ENCODE measurements around the gene BBS1.

BBS1 gene

DNA sequence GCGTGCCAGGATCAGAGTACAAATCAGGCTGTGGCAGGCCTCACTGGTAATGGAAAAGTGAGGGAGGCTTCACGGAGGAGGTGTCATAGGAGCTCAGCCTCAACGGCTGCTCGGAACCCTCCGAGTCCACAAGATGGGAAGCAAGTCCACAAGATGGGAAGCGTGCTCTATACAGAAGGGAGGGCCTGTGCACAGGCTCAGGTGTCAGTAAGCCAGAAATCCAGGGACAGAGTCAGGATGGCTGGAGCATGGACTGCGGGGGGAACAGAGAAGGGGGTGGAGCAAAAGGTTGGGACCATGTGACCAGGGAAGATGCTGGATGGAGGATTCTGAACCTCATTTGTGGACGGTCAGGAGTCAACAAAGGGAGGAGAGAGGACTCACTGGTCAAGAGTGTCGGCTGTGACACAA, 33.6 kb upstream of the BBS1 start:
- Histone ChIP-seq H3K27me3 (ENCODE audit: control insufficient read depth, insufficient read depth, low read length) (no peaks in the 10 kb centered on the region), H2AFZ (no peak overlapping the region), H3K36me3 (ENCODE audit: control insufficient read depth, insufficient read depth, low read length) (no peaks in the 10 kb centered on the region), H3K4me3 (ENCODE audit: low read depth, low read length) (no peak overlapping the region), H3K9ac (no peak overlapping the region), H3K4me2 (ENCODE audit: low read length) (no peak overlapping the region), H3K4me1 (no peaks in the 10 kb centered on the region), H3K79me2 (no peaks in the 10 kb centered on the region), H3K9me3 (ENCODE audit: control insufficient read depth, low read length) (no peaks in the 10 kb centered on the region), H3K27ac (no peak overlapping the region)
- TF ChIP-seq, protein P1, sequence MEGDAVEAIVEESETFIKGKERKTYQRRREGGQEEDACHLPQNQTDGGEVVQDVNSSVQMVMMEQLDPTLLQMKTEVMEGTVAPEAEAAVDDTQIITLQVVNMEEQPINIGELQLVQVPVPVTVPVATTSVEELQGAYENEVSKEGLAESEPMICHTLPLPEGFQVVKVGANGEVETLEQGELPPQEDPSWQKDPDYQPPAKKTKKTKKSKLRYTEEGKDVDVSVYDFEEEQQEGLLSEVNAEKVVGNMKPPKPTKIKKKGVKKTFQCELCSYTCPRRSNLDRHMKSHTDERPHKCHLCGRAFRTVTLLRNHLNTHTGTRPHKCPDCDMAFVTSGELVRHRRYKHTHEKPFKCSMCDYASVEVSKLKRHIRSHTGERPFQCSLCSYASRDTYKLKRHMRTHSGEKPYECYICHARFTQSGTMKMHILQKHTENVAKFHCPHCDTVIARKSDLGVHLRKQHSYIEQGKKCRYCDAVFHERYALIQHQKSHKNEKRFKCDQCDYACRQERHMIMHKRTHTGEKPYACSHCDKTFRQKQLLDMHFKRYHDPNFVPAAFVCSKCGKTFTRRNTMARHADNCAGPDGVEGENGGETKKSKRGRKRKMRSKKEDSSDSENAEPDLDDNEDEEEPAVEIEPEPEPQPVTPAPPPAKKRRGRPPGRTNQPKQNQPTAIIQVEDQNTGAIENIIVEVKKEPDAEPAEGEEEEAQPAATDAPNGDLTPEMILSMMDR (IDR thresholded peaks at IDR 0.05), result no peak

DNA sequence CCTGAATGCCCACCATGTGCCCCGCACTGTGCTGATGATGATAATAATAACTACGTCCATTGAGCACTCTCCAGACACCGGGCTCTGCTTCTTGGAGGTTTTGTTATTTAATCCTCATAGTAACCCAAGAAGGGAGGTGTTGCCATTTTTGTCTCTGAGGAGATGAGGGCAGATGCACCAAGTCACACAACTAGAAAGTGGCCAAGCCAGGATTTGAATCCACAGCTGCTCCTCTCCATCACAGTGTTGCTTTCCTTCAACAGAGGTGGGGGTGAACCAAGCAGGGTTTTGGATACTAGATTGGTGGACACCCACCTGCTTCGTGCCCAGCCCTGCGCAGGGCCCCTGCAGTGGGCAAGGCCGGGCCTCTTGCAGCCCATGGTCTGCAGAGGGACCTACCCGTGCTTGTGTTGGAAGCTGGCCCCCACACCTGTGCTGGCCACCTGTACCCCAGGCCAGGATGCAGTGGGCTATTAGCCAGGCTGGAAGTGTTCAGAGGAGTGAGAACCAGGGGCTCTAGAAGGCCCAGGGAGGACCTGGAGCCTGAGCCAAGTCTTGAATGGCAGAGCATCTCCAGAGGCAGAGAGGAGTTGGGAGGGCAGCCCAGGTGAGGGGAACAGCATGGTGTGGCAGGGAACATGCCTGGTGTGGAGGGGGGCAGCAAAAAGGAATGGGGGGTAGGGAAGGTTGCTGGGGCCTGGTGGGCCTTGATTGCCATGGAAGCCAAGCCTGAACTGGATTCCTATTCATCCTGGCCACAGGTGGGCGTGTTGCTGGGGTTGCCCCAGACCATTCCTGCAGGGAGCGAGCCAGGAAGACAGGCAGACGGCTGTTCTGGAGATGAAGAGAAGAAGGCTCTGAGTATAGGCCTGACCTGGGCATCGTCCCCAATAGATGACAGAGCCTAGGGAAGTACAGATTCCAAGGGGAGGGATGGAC, 32.9 kb upstream of the BBS1 start:
- Histone ChIP-seq H3K9me3 (ENCODE audit: control insufficient read depth, low read length) (no peaks in the 10 kb centered on the region), H3K4me3 (ENCODE audit: low read depth, low read length) (no peak overlapping the region), H3K4me1 (no peaks in the 10 kb centered on the region), H3K27ac (no peak overlapping the region), H3K79me2 (no peaks in the 10 kb centered on the region), H3K27me3 (ENCODE audit: control insufficient read depth, insufficient read depth, low read length) (no peaks in the 10 kb centered on the region), H3K36me3 (ENCODE audit: control insufficient read depth, insufficient read depth, low read length) (no peaks in the 10 kb centered on the region), H3K9ac (no peak overlapping the region), H3K4me2 (ENCODE audit: low read length) (no peak overlapping the region), H2AFZ (no peak overlapping the region)
- TF ChIP-seq, protein P1 (IDR thresholded peaks at IDR 0.05), result no peak

DNA sequence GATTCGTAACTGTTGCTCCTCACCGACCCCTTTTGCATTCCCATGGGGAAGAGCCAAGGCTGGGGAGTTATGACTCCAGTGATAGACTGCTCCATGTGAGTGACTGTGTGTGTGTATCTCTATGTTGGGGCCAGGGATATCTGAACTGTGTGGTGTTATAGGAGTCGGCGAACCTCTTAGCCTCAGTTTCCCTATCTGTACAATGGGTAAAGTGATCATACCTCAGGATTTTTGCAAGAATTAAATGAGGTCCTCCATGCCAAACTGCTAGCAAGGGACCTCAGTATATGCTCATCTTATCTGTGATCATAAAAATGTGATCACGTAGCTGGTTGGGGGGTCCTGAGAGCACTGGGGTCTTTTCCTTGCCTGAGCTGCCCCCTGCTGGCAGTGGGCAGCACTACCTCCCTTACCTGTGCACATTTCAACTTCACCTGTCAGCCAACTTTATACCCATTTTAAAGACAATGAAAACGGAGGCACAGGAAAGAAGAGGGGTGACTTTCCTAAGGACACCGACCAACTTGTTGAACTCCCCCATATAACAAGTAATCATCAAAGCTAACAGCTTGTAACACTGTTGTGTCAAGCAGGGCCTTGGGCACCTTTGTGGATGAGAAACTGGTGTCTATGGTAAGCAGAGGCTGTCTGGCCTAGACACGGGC, 31.6 kb upstream of the BBS1 start:
- no peaks in the 10 kb centered on the region for H3K79me2 ChIP-seq
- H3K4me2 ChIP-seq (ENCODE audit: low read length), result peak overlapping the region; percentile 88
- no peaks in the 10 kb centered on the region for H3K36me3 ChIP-seq (ENCODE audit: control insufficient read depth, insufficient read depth, low read length)
- H3K4me3 ChIP-seq (ENCODE audit: low read depth, low read length), result peak overlapping the region; percentile 80
- TF ChIP-seq, protein P1 (IDR thresholded peaks at IDR 0.05), result peak; percentile 48
- H3K27me3 ChIP-seq (ENCODE audit: control insufficient read depth, insufficient read depth, low read length), result no peaks in the 10 kb centered on the region
- no peak overlapping the region for H2AFZ ChIP-seq
- peak overlapping the region; percentile 75 for H3K27ac ChIP-seq
- H3K9ac ChIP-seq, result no peak overlapping the region
- no peaks in the 10 kb centered on the region for H3K4me1 ChIP-seq
- no peaks in the 10 kb centered on the region for H3K9me3 ChIP-seq (ENCODE audit: control insufficient read depth, low read length)

DNA sequence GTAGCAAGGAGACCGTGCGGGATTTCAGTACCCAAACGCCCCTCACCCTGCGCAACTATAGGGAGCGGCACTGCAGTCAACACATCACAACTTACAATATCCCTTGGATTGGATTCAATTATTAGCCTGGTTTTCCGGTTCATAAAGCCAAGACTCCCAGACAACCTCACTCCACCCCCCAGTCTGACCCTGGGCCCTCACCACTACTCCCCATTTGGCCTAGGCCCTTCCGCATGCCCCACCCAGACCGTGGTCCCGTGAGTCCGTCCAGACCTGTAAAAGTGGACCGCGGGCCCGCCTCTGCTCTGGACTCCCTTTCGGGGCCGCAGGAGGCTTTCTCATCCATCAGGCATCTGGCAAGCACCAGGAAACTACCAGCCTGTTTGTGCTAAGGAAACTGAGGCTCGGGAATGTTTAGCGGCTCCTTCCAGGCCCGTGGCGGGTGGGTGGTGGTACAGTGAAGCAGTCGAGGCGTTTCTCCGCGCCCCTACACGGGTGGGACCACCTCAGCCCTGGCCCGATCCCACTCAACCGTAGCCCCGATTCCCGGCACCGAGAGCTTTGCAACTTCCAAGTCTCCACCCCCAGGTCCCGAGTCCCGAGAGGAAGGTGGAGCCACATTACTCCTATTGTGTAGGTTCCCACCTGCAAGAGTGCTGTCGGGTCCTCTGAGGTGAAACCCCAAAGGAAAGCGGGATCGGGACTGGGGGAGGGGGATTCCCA, 30.9 kb upstream of the BBS1 start:
- Histone ChIP-seq H3K9me3 (ENCODE audit: control insufficient read depth, low read length) (no peaks in the 10 kb centered on the region), H3K4me3 (ENCODE audit: low read depth, low read length) (peak overlapping the region; percentile 80), H3K27me3 (ENCODE audit: control insufficient read depth, insufficient read depth, low read length) (no peaks in the 10 kb centered on the region), H3K27ac (peak overlapping the region; percentile 75), H2AFZ (peak overlapping the region; percentile 72), H3K9ac (no peak overlapping the region), H3K36me3 (ENCODE audit: control insufficient read depth, insufficient read depth, low read length) (no peaks in the 10 kb centered on the region), H3K4me2 (ENCODE audit: low read length) (peak overlapping the region; percentile 88), H3K4me1 (no peaks in the 10 kb centered on the region), H3K79me2 (no peaks in the 10 kb centered on the region)
- TF ChIP-seq, protein P1 (IDR thresholded peaks at IDR 0.05), result no peak
